Measurements from ENCODE around the gene CXCR6.
A peak's percentile ranks its signal among the peaks of the same experiment; 100 is the strongest.

The CXCR6 gene

DNA sequence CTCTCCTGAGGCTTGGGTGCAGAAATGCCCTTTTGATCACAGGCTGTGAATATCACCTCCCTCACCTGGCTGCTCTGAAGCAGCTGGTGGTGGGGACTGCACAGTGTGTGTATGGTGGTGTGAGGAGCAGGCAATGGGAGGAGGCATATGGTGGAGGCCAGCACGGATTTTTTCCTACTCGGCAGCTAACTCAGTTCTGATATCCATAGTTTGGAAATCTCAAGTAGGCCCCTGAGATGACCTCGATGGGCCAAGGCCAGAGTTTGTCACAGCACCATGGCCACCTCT is 21.3 kb upstream of the CXCR6 start:
- DNase-seq (ENCODE audit: low read depth), result no peak

DNA sequence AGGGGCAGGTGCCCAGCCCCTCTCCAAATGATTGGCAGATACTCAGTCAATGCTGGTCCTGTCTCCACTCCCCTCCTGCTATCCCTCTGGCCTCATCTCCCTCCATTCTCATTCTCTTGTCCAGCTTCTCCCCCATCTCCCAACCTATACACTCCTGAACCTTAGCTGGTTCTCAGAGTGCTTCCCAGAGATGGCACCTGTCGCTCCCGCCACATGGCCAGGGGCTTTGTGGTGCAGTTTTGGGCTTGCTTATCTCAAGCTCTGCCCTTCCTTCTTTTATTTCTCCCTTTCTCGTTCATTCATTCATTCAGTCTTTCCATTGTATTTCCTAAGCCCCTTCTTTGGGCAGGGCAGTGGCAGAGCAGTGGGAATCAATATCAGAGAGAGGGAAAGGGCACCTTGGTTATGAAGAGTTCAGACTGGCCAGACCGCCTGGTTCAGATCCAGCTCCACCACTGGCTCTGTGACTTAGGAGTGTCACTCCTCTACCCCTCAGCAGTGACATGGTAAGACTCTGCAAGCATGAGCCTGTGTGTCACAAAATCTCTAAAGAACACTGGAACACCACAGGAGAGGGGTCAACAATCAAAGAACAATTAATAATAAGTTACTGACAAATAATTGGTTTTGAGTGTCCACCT is 20.2 kb upstream of the CXCR6 start:
- DNase-seq (ENCODE audit: low read depth), result no peak

DNA sequence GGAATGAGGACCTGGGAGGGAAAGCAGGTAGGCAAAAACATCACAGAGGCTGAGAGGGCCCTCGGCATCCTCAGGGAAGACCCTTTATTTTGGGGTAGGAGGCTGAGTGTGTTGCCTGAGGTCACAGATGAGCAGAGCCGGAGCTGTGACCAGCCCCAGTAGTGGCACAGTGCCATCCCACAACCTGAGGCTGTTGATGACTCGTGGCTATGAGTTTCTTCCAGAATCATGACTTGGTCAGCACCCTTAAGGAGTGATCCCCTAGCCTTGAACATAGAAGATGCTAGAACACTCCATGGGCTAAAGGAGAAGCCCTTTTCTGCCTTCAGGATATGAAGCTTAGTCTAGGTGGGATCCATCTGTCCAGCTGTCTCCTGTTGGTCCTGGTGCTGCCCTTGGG is 19.5 kb upstream of the CXCR6 start:
- DNase-seq (ENCODE audit: low read depth), result no peak

DNA sequence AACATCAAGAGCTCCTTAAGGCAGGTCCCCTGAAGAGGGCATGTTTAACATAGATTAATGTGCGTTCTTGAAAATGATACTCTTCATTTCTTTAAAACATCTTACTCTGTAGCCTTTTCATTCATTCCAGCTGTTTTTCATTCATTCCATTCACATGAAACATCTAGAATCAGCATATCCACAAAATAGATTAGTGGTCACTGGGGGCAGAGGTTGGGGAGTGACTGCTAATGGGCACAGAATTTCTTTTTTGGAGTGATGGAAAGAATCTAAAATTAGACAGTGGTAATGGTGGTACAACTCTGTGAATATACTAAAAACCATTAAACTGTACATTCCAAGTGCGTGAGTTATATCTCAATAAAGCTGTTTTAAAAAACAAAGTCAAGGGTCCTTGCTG is 15.4 kb upstream of the CXCR6 start:
- DNase-seq (ENCODE audit: low read depth), result no peak

DNA sequence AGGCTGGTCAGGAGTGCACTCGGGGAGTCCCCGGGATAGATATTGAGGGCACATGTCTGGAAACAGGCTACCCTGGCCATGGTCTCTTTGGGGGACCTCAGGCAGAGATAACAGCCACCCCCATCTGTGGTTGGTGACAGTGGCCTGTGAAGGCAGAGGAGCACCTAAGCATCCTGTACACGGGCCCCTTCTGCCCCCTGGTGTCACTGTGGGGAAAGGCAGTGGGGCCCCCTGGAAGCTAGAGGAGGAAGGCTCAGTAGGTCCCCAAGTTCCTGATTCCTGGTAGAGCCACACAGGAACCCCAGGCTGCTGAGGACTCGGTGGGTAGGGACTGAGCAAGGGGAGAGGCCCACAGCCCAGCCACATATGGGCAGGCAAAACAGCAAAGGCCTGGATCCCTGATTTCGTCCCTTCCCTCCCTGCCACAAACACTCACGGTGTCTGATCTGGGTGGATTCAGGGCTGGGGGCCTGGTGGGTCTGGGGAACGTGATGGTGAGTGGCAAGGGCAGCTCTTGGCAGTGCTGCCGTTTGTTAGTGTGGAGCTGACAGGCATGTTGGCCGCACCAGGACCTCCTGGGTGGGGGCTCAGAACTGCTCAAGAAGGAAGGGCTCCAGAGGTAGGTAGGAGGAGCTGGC is 14.1 kb upstream of the CXCR6 start:
- peak; percentile 50 for DNase-seq (ENCODE audit: low read depth)

DNA sequence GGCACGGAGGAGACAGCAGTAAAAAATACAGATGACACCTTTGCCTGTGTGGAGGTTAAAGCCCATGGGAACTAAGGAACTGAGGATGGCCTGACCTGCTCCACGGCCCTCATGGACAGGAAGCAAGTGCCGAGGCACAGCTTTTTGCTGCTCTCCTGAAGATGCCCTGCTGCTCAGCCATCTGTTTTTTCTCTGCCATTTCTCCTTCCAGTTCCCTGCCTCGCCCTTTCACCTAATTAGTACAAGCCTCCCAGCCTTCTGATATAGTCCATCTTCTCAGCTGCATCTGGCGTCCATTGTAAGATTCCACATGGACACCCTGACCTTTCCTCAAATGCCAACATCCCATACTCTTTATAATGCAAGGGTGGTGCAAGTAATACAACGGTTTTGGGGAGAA is 11.8 kb upstream of the CXCR6 start:
- no peak for DNase-seq (ENCODE audit: low read depth)

DNA sequence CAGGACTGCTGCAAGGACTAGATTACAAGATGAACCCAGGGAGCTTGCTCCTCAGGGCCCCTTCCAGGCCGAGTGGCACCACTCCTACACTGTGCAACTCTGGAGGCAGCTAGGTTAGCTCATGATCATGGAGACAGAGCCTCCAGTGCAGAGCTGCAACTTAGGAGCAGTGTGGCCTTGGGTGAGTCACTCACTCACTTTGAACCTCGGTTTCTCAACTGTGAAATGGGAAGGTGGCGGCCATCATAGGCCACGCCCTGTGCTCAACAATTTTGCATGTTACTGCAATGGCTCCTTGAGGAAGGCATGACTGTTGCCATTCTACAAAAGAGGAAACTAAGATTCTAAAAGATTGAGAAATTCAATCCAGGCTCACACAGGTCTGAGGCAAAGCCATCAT is 11.2 kb upstream of the CXCR6 start:
- DNase-seq (ENCODE audit: low read depth), result no peak

DNA sequence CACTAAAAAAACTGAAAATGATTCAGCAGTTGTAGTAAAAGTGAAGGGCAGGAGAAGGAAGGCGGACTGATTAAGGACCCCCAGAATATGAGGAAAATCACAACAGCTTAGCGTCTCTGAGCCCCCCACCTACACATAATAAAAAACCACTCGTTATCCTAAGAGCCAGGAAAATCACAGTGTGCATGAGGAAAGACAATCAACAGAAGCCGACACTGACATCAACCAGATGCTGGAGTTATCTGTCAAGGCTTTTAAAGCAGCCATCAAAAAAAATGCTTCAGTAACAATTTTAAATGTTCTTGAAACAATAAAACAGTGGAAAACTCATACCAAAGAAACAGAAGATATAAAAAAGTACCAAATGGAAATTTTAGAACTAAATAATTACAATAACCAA is 9.7 kb upstream of the CXCR6 start:
- no peak for DNase-seq (ENCODE audit: low read depth)

DNA sequence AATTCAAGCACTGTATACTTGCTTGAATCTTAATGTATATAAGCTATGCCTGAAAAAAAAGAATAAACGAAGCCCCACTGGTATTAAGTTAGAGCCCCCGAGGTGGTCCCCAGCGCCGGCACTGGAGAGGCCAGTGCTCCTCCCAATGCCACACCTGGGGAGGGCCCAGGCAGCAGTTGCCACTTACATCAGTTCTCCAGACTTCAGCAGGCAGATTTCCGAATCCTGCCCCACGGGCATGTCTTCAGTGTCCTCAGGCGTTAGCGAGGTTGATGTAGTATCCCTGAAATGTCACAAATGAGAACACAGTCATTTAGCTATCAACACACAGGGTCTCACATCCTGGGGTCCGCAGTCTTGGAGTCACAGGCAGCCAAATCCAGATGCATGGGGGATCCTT is 7.0 kb upstream of the CXCR6 start:
- DNase-seq (ENCODE audit: low read depth), result no peak

DNA sequence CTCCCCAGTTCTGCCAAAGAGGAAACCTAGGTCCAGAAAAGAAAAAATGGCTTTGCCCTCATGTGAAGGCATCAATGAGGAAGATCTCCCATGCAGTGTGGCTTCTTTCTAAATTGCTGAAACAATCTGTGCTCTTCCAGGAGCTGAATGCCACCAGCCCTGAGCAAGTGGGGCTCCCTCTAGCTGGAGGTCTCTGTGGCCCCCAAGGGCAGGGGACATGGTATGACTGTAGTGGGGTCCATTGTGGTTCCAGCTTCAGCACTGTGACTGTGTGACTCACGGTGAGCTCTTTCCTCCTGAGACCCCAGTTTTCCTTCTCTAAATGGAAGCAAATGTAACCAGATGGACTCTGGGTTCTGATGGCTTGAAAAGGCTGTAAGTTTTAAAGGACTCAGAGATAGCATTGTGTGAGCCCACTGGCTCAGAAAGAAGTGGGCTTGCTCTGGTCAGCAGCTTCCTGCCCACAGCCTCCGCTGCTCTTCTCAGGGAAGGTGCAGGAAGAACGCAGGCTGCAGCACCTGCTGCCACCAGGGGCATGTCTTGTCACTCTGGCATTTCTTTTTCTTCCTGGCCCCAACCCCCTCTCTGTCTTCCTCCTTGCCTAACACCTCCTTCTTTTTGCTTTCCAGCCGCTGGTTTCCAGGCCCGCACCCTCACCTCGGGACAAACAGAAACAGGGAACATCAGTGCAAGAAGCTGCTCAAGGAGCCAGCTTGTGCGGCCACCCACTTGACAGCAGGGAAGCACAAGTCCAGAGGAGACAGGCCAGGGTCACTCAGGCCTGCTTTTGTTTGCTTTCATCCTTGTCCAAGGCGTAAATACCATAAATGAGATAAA is 5.8 kb upstream of the CXCR6 start:
- DNase-seq (ENCODE audit: low read depth), result no peak

DNA sequence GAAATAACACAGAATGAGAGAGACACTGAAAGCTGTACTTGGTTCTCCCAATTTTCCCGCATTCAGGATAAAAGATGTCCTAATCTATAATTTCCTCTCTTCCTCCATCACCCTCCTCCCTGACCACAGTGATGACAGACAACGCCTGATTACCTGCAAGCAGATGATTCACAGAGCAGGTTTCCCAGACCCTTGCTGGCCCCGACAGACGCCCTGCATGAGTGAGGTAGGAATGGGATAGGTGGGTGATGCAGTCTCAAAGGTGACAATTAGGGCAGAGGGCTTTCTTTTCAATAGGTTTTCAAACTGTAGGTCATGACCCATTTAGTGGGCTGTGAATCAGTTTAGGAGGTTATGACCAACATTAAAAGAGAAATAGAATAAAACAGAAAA is 5.2 kb upstream of the CXCR6 start:
- DNase-seq (ENCODE audit: low read depth), result no peak

DNA sequence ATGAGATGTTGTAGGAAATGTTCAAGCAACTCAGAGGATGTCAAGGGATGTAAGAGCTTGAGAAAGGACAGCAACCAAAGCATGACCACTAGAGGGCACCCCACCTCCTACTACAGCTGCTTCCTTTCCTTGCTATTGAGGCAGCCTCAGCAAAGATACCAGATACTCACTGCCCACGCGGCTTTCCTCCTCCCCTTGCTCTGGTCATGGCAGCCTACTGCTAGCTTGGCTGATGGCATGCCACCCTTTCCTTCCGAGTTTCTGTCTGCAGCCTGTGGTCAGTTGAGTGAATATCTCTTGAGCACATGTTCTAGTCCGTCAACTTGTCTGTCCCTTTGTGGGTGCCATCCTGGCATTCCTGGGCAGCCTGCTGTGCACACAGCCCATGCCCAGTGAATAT is 4.4 kb upstream of the CXCR6 start:
- peak; percentile 78 for DNase-seq (ENCODE audit: low read depth)

DNA sequence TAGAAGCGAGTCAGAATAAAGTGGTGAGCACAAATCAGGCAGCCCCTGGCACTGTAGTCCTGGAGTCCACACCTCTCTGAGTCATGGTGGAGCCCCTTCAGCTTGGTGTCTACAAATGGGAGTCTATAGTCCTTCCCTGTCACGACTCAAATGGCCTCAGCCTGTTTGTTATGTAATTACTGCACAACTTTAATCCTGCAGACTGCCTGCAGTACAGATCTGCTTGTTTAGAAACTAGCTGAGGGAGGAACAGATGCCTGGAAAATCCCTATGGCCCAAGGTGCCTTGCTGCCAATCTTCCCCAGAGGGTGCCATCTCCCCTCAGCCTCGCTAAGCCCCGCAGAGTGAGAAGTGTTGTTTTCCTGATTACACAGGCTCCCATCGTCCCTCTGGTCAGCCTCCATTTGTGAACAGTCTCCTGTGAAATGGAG is 3.9 kb upstream of the CXCR6 start:
- no peak for DNase-seq (ENCODE audit: low read depth)

DNA sequence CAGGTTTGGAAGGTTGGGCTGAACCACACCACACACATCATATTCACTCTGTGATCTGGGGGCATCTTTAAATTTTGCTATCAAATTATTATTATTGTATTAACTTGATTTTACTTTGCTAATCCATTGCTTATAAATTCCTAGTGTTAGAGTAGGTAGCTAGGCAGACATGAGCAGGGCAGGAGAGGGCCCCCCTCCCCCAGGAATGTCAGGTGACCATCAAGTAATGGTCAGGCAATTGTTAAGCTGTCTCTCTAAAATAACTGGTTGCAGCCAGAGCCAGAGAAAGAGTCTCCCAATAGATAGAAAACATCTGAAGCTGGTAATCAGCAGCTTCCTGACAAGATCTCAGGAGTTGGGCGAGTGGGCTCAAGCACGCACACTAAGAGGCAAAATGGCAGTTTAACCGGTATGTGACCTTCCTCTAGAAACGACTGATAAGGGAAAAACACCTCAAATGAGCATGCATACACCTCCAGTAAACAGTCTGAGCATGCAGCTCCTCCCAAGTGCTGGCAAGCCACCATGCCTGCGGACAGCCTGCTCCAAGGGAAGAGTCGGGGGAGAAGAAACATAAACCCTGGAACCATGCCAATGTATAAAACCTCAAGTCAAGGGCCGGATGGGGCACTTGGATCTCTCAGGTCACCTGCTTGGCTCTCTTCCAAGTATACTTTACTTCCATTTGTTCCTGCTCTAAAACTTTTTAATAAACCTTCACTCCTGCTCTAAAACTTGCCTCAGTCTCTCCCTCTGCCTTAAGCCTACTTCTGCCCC is 3.1 kb upstream of the CXCR6 start:
- no peak for DNase-seq (ENCODE audit: low read depth)

DNA sequence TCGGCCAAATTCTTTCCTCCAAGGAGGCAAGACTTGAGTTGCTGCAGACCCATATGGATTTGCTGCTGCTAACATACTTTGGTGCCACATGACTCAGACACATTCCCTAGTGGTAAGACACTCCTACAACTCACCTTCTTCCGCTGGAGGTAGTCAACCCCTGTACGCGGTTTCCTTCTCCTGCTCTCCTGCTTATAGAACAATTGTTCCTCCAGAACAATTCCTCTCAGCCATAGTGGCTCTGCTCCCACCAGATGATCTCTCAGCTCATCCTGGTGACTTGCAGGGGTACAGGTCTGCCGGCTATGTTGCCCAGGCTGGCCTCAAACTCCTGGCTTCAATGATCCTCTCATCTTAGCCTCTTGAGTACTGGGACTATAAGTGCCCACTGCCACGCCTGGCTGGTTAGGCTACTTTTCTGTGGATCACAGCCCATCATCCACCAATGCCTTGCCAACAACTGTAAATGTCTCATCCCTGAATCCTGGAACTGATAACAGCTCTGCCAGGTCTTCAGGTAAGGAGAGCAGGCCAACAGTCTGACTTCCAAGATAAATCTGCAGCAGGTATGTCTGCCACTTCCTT is 2.4 kb upstream of the CXCR6 start:
- no peak for DNase-seq (ENCODE audit: low read depth)

DNA sequence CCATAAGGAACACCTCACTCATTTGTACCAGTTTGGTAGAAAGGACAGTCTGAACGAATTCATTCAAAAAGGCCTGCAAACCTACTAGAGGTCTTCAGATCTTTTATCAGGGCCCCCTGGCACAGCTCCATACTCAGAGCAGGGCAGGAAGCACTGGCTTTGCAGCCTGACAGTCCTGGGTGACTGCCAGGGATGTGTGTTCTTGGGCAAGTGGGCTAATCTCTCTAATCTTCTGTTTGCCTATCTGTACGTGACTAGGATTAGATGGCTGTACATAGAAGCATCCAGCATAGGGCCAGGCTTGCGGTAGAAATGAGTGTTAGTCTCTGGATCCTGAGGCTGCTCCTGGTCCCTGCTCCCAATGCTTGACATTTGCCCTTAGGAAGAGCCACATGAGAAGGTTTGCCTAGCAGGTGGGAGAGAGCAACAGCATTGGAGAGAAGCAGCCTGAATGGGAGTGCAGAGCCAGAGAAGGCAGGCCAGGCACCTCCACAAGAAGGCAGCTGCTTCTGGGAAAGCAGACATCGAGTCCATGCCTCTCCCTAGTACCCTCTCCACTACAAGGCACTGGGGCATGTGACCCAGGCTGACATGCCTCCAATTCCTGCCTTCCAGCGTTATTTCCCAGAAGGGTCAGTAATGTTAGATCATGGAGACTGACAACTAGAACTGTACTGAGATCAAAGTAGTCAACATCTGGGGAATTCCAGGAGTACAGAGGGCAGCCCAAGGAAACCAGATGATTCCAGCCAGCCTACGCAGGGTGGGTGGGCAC is 1.0 kb upstream of the CXCR6 start:
- no peak for DNase-seq (ENCODE audit: low read depth)

DNA sequence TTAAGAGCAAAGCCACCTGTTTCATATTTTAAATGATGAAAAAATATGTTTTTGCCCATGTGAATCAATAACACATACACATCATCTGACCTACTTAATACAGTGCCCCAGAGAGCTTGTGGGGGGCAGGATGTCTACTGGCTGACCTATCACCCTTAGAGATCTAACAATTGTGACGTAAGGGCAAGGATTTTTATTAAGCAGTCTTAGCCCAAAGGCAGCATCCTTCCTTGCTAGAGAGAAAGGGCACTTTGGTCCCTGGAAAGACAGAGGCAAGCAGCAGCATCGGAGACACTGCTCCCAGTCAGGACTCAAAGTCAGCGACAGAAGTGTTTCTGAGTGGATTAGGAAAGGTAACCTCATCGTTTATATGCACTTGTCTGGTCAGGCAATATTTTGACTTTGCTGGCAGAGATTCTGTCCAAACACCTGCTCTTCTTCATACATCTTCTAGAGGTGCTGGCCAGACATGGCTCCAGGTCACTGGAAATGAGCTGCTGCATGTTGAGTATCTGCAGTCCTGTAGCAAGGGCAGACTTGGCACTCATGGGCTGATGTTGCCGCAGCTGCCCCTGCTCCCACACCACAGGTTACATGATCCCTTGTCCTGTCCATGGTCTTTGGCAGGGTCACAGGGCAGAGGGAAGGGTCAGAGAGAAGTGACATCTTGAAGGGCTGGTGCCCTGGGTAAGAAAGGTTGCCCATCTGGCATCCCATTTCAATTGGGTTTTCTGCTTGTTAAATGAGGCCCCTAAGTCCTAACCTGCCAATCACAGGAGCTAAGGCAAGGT is 1.8 kb downstream of the CXCR6 start:
- no peak for DNase-seq (ENCODE audit: low read depth)

DNA sequence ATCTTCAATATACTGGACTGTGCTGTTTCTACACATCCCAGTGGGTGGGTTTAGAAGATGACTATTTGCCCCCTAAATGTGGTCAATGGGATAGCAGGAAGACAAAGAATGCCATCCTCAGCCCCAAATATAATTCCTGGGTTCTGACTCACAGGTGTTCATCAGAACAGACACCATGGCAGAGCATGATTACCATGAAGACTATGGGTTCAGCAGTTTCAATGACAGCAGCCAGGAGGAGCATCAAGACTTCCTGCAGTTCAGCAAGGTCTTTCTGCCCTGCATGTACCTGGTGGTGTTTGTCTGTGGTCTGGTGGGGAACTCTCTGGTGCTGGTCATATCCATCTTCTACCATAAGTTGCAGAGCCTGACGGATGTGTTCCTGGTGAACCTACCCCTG is 3.0 kb downstream of the CXCR6 start:
- DNase-seq (ENCODE audit: low read depth), result no peak

DNA sequence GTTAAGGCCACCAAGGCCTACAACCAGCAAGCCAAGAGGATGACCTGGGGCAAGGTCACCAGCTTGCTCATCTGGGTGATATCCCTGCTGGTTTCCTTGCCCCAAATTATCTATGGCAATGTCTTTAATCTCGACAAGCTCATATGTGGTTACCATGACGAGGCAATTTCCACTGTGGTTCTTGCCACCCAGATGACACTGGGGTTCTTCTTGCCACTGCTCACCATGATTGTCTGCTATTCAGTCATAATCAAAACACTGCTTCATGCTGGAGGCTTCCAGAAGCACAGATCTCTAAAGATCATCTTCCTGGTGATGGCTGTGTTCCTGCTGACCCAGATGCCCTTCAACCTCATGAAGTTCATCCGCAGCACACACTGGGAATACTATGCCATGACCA is 3.6 kb downstream of the CXCR6 start:
- no peak for DNase-seq (ENCODE audit: low read depth)

DNA sequence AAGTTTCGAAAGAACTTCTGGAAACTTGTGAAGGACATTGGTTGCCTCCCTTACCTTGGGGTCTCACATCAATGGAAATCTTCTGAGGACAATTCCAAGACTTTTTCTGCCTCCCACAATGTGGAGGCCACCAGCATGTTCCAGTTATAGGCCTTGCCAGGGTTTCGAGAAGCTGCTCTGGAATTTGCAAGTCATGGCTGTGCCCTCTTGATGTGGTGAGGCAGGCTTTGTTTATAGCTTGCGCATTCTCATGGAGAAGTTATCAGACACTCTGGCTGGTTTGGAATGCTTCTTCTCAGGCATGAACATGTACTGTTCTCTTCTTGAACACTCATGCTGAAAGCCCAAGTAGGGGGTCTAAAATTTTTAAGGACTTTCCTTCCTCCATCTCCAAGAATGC is 4.1 kb downstream of the CXCR6 start:
- DNase-seq (ENCODE audit: low read depth), result no peak

DNA sequence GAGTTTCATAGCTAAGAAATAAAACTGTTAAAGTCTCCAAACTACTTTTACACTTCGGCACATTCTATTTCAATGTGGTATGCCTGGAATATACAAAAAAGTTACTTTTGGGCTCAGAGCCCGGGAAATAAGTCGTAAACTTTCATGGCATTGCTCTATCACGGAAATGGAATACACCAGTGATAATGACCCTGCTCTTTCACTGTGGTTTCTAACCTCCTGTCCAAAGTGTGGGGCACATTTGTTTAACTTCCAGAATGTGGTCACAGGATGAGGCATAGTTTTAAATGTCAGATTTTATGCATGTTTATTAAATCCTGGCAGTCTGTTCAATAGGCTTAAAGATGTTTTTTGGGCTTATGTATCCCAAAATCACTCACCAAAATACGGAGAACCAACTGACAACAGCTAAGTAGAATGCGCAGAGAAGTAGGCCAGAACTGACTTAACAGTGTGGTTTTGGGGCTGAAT is 5.1 kb downstream of the CXCR6 start:
- DNase-seq (ENCODE audit: low read depth), result no peak
